Measurements from ENCODE around the gene EXOC6. TPM values are rescaled to one million over a fixed set of nuclear protein-coding genes. Genes with fewer than 3 reads are reported as not detected.

EXOC6 gene
- total RNA-seq, 3 donors from 2014 or later (not counting 1 experiment from before 2014, with no cell fraction given), result 12.1 to 18.2 (median 16.1) TPM

GRCh38 chr10:92857904-92858514 is 9.7 kb downstream of the EXOC6 start:
- H3K4me1 Mint-ChIP-seq, result peaks cover 25 to 30% of the 10 kb centered on the region in 2 donors
- peaks cover 15% of the 10 kb centered on the region for H3K9me3 ChIP-seq (ENCODE audit: control insufficient read depth, insufficient read depth, low read length)
- no peak overlapping the region for H3K4me3 Mint-ChIP-seq
- ATAC-seq (no peak), DNase-seq (no peak)
- H3K27ac Mint-ChIP-seq, result no peak overlapping the region
- no peak overlapping the region for H3K4me3 ChIP-seq (ENCODE audit: low read length)
- no peaks in the 10 kb centered on the region for H3K27me3 ChIP-seq (ENCODE audit: control insufficient read depth, insufficient read depth, low read length)
- no peaks in the 10 kb centered on the region for H3K27me3 Mint-ChIP-seq (ENCODE audit: low read depth in 2 of 2)
- intact Hi-C loops (cut with micrococcal nuclease), result no loop called here
- H3K9me3 Mint-ChIP-seq, result peaks cover 7 to 16% of the 10 kb centered on the region in 2 donors
- TF ChIP-seq CTCF (IDR thresholded peaks at IDR 0.05), result no peak
- no peaks in the 10 kb centered on the region for H3K4me1 ChIP-seq (ENCODE audit: control insufficient read depth, insufficient read depth, low read length)
- WGBS (ENCODE audit: insufficient coverage), result 100% methylated on average over 3 of the region's 4 CpGs
- no peaks in the 10 kb centered on the region for H3K36me3 ChIP-seq (ENCODE audit: control insufficient read depth, insufficient read depth, low read length)
- H3K27ac ChIP-seq (ENCODE audit: low read length), result no peak overlapping the region
- H3K36me3 Mint-ChIP-seq, result peaks cover 25% of the 10 kb centered on the region

- intact Hi-C loops (cut with micrococcal nuclease), result no loop called here
- TF ChIP-seq CTCF (IDR thresholded peaks at IDR 0.05), result no peak
- no peaks in the 10 kb centered on the region for H3K27me3 Mint-ChIP-seq (ENCODE audit: low read depth in 2 of 2)
- Histone ChIP-seq H3K27me3 (ENCODE audit: control insufficient read depth, insufficient read depth, low read length) (no peaks in the 10 kb centered on the region), H3K4me3 (ENCODE audit: low read length) (no peak overlapping the region), H3K36me3 (ENCODE audit: control insufficient read depth, insufficient read depth, low read length) (no peaks in the 10 kb centered on the region), H3K27ac (ENCODE audit: low read length) (no peak overlapping the region), H3K9me3 (ENCODE audit: control insufficient read depth, insufficient read depth, low read length) (no peaks in the 10 kb centered on the region), H3K4me1 (ENCODE audit: control insufficient read depth, insufficient read depth, low read length) (no peaks in the 10 kb centered on the region)
- no peak overlapping the region for H3K27ac Mint-ChIP-seq
- ATAC-seq (no peak), DNase-seq (no peak)
- H3K4me1 Mint-ChIP-seq, result peaks cover under 1% of the 10 kb centered on the region in 2 donors
- H3K4me3 Mint-ChIP-seq, result no peak overlapping the region
- no peaks in the 10 kb centered on the region for H3K9me3 Mint-ChIP-seq
- 90% methylated on average over 3 of the region's 3 CpGs for whole genome bisulfite sequencing (ENCODE audit: insufficient coverage)
- no peaks in the 10 kb centered on the region for H3K36me3 Mint-ChIP-seq
Measured at GRCh38 chr10:92867235-92867634, 18.9 kb downstream of the EXOC6 start.

- H3K4me1 ChIP-seq (ENCODE audit: control insufficient read depth, insufficient read depth, low read length), result no peaks in the 10 kb centered on the region
- no peak for TF ChIP-seq CTCF (IDR thresholded peaks at IDR 0.05)
- no peak for ATAC-seq
- no peak overlapping the region for H3K4me3 ChIP-seq (ENCODE audit: low read length)
- H3K36me3 ChIP-seq (ENCODE audit: control insufficient read depth, insufficient read depth, low read length), result no peaks in the 10 kb centered on the region
- DNase-seq, result no peak
- no peaks in the 10 kb centered on the region for H3K9me3 ChIP-seq (ENCODE audit: control insufficient read depth, insufficient read depth, low read length)
- no peak overlapping the region for H3K4me3 Mint-ChIP-seq
- no peak overlapping the region for H3K27ac ChIP-seq (ENCODE audit: low read length)
- no peak overlapping the region for H3K27ac Mint-ChIP-seq
- H3K27me3 ChIP-seq (ENCODE audit: control insufficient read depth, insufficient read depth, low read length), result no peaks in the 10 kb centered on the region
- no peaks in the 10 kb centered on the region for H3K36me3 Mint-ChIP-seq
- intact Hi-C loops (cut with micrococcal nuclease), result no loop called here
- no peaks in the 10 kb centered on the region for H3K27me3 Mint-ChIP-seq (ENCODE audit: low read depth in 2 of 2)
- H3K9me3 Mint-ChIP-seq, result no peaks in the 10 kb centered on the region
- peaks cover 2 to 6% of the 10 kb centered on the region in 2 donors for H3K4me1 Mint-ChIP-seq
- 100% methylated on average over 2 of the region's 3 CpGs for WGBS (ENCODE audit: insufficient coverage)
Measured at GRCh38 chr10:92868036-92868435, 19.7 kb downstream of the EXOC6 start.

- Histone ChIP-seq H3K27me3 (ENCODE audit: control insufficient read depth, insufficient read depth, low read length) (no peaks in the 10 kb centered on the region), H3K27ac (ENCODE audit: low read length) (no peak overlapping the region), H3K4me1 (ENCODE audit: control insufficient read depth, insufficient read depth, low read length) (no peaks in the 10 kb centered on the region), H3K4me3 (ENCODE audit: low read length) (no peak overlapping the region), H3K9me3 (ENCODE audit: control insufficient read depth, insufficient read depth, low read length) (no peaks in the 10 kb centered on the region), H3K36me3 (ENCODE audit: control insufficient read depth, insufficient read depth, low read length) (no peaks in the 10 kb centered on the region)
- intact Hi-C loops (cut with micrococcal nuclease), result no loop called here
- no peak for ATAC-seq
- H3K36me3 Mint-ChIP-seq, result no peaks in the 10 kb centered on the region
- no peaks in the 10 kb centered on the region for H3K9me3 Mint-ChIP-seq
- H3K27me3 Mint-ChIP-seq (ENCODE audit: low read depth in 2 of 2), result no peaks in the 10 kb centered on the region
- peaks cover 3 to 8% of the 10 kb centered on the region in 2 donors for H3K4me1 Mint-ChIP-seq
- no peak overlapping the region for H3K4me3 Mint-ChIP-seq
- WGBS (ENCODE audit: insufficient coverage), result 100% methylated on average over 1 of the region's 1 CpG
- no peak for TF ChIP-seq CTCF (IDR thresholded peaks at IDR 0.05)
- no peak overlapping the region for H3K27ac Mint-ChIP-seq
- no peak for DNase-seq
Measured at GRCh38 chr10:92868557-92868956, 20.2 kb downstream of the EXOC6 start.
